Neural cell (in vitro differentiated cells): Measurements from ENCODE around the gene HSPB6. TPM values are rescaled to one million over a fixed set of nuclear protein-coding genes. Genes with fewer than 3 reads are reported as not detected.

Source experiments
- H2AFZ ChIP-seq: fragments of 200-600, 300-800 bp; sonication (generic), shearing (Covaris generic); 2 replicates; pipeline ENCODE4 v1.6.0; 2014; ENCODE audit warnings: low read depth, mild to moderate bottlenecking, antibody characterized with exemption, low read length, moderate library complexity
- H3F3A ChIP-seq: fragments of 200-600 bp; shearing (Covaris generic); 2 replicates; pipeline ENCODE4 v1.6.1; 2016; ENCODE audit warnings: mild to moderate bottlenecking, moderate library complexity, mixed read lengths, antibody characterized with exemption, low read length; ENCODE audit not compliant: insufficient read depth, poor library complexity, severe bottlenecking
- H3K27ac ChIP-seq: fragments of 200-600, 300-800 bp; sonication (generic), shearing (Covaris generic); 2 replicates; pipeline ENCODE4 v1.5.1; 2014; ENCODE audit warnings: mild to moderate bottlenecking, low read length, moderate library complexity
- H3K27me3 ChIP-seq: fragments of 300-800, 200-600 bp; sonication (generic), shearing (Covaris generic); 2 replicates; pipeline ENCODE4 v1.6.0; 2014; ENCODE audit warnings: mild to moderate bottlenecking, low read depth, low read length, moderate library complexity; ENCODE audit not compliant: insufficient read depth
- H3K36me3 ChIP-seq: fragments of 300-800, 200-600 bp; sonication (generic), shearing (Covaris generic); 2 replicates; pipeline ENCODE4 v1.5.1; 2014; ENCODE audit warnings: mild to moderate bottlenecking, antibody characterized with exemption, low read length, moderate library complexity; ENCODE audit not compliant: insufficient read depth
- H3K4me2 ChIP-seq: fragments of 300-800, 200-600 bp; sonication (generic), shearing (Covaris generic); 2 replicates; pipeline ENCODE4 v1.6.0; 2014; ENCODE audit warnings: mild to moderate bottlenecking, low read length
- H3K4me3 ChIP-seq: fragments of 300-800, 200-600 bp; sonication (generic), shearing (Covaris generic); 2 replicates; pipeline ENCODE4 v1.5.1; 2014; ENCODE audit warnings: mild to moderate bottlenecking, low read length, moderate library complexity
- H3K79me2 ChIP-seq: fragments of 200-600 bp; shearing (Covaris generic); replicated peaks from 2 replicates; pipeline ENCODE4 v1.6.0; 2014; ENCODE audit warnings: mild to moderate bottlenecking, low read length, moderate library complexity; ENCODE audit not compliant: insufficient read depth
- H3K9ac ChIP-seq: fragments of 300-800, 200-600 bp; sonication (generic), shearing (Covaris generic); 2 replicates; pipeline ENCODE4 v1.6.1; 2016; ENCODE audit warnings: mild to moderate bottlenecking, low read length, mixed read lengths
- H3K9me2 ChIP-seq: fragments of 200-600 bp; shearing (Covaris generic); 2 replicates; pipeline ENCODE4 v1.6.1; 2016; ENCODE audit warnings: mild to moderate bottlenecking, low read length, mixed read lengths; ENCODE audit not compliant: insufficient read depth
- H3K9me3 ChIP-seq: fragments of 200-600, 300-800 bp; sonication (generic), shearing (Covaris generic); 2 replicates; pipeline ENCODE4 v1.6.1; 2016; ENCODE audit warnings: mild to moderate bottlenecking, mixed run types, low read length, moderate library complexity, mixed read lengths
- H4K20me1 ChIP-seq: fragments of 200-600 bp; shearing (Covaris generic); 2 replicates; pipeline ENCODE4 v1.6.1; 2016; ENCODE audit warnings: mild to moderate bottlenecking, mixed run types; ENCODE audit not compliant: insufficient read depth
- CTCF ChIP-seq: fragments of 450-650 bp; IDR thresholded peaks from 2 replicates; pipeline ENCODE4 v1.5.1; 2014; ENCODE audit warnings: antibody characterized with exemption, mild to moderate bottlenecking, moderate library complexity; ENCODE audit not compliant: poor library complexity, severe bottlenecking
- EP300 ChIP-seq: fragments of 450-650 bp; conservative IDR thresholded peaks from 2 replicates; pipeline ENCODE4 v1.6.1; 2014; ENCODE audit warnings: antibody characterized with exemption, mild to moderate bottlenecking, moderate library complexity; ENCODE audit not compliant: poor library complexity, severe bottlenecking
- EZH2 ChIP-seq: fragments of 200-600, 300-800 bp; shearing (Covaris generic), sonication (generic); IDR thresholded peaks from 2 replicates; pipeline ENCODE4 v1.6.1; 2014; ENCODE audit warnings: antibody characterized with exemption, low read length, borderline replicate concordance, mild to moderate bottlenecking; ENCODE audit not compliant: insufficient read depth, poor library complexity, severe bottlenecking
- MXI1 ChIP-seq: fragments of 450-650 bp; conservative IDR thresholded peaks from 2 replicates; pipeline ENCODE4 v1.6.1; 2014; ENCODE audit warnings: antibody characterized with exemption, mild to moderate bottlenecking; ENCODE audit not compliant: poor library complexity, severe bottlenecking
- POLR2AphosphoS5 ChIP-seq: IDR thresholded peaks from 2 replicates; pipeline ENCODE4 v1.6.1; 2012
- RAD21 ChIP-seq: fragments of 450-650 bp; conservative IDR thresholded peaks from 2 replicates; pipeline ENCODE4 v1.6.1; 2014; ENCODE audit warnings: antibody characterized with exemption, mild to moderate bottlenecking, moderate library complexity
- REST ChIP-seq: IDR thresholded peaks from 2 replicates; pipeline ENCODE4 v1.6.1; 2012; ENCODE audit warnings: borderline replicate concordance
- SMC3 ChIP-seq: fragments of 450-650 bp; conservative IDR thresholded peaks from 2 replicates; pipeline ENCODE4 v1.6.1; 2014; ENCODE audit warnings: antibody characterized with exemption, mild to moderate bottlenecking, moderate library complexity; ENCODE audit not compliant: poor library complexity
- TAF1 ChIP-seq: IDR thresholded peaks from 2 replicates; pipeline ENCODE4 v1.6.1; 2012; ENCODE audit warnings: low read depth
- polyA plus RNA-seq: library from polyadenylated mRNA; depleted of rRNA; stranded (reverse); fragments of >200 nt; gene quantifications from 2 replicates; pipeline ENCODE4 v1.2.3, GENCODE V29; 2014

Gene HSPB6
- polyA plus RNA-seq, 1 donor from 2014 or later: not detected

DNA sequence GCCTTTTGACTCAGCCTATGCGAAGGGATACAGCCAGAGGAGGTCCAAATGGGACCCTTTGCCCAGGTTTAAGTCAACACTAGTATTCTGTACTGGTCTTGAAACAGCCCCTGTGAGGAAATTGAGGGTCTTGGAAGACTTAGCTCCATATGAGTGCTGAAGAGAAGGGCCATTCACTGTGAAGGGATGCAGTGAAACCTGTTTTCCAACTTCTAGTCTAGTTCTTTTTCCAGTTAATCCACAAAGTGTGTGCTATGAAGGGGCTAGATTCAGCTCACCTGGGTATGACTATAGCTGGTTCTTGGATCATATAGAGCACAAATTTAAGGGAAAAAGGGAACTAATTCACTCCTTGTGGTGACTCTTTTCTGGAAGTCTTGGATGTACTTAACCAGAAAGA, 48.4 kb downstream of the HSPB6 start:
- no peaks in the 10 kb centered on the region for H3K9me3 ChIP-seq
- H4K20me1 ChIP-seq: no peaks in the 10 kb centered on the region
- no peak overlapping the region for H2AFZ ChIP-seq
- no peaks in the 10 kb centered on the region for H3F3A ChIP-seq
- no peaks in the 10 kb centered on the region for H3K79me2 ChIP-seq
- no peaks in the 10 kb centered on the region for H3K9me2 ChIP-seq
- H3K4me2 ChIP-seq: no peak overlapping the region
- no peaks in the 10 kb centered on the region for H3K27me3 ChIP-seq
- H3K9ac ChIP-seq: no peak overlapping the region
- H3K27ac ChIP-seq: no peak overlapping the region
- no peak overlapping the region for H3K4me3 ChIP-seq
- H3K36me3 ChIP-seq: no peaks in the 10 kb centered on the region
- TF ChIP-seq EZH2: no peak
- TF ChIP-seq POLR2AphosphoS5: no peak
- TF ChIP-seq MXI1: no peak
- no peak for TF ChIP-seq REST
- TF ChIP-seq TAF1: no peak
- TF ChIP-seq SMC3: no peak
- no peak for TF ChIP-seq CTCF
- no peak for TF ChIP-seq RAD21
- TF ChIP-seq EP300: no peak

Other genes with a start within 250 kb of the HSPB6 start
- gene DMKN, start 243.4 kb downstream of the HSPB6 start, polyA plus RNA-seq: not detected in 2 replicates
- gene SBSN, start 228.7 kb downstream of the HSPB6 start, polyA plus RNA-seq: not detected in 2 replicates
- not detected in 2 replicates for gene GAPDHS, start 223.6 kb downstream of the HSPB6 start, polyA plus RNA-seq
- 106 and 108 TPM in 2 replicates for gene TMEM147, start 211.4 kb downstream of the HSPB6 start, polyA plus RNA-seq
- gene ATP4A, start 193.4 kb downstream of the HSPB6 start, polyA plus RNA-seq: 0.34 TPM in 1 of 2 replicates, not detected in the other
- gene PMIS2, start 170.9 kb downstream of the HSPB6 start, polyA plus RNA-seq: not detected in 2 replicates
- 13.1 and 14.4 TPM in 2 replicates for gene HAUS5, start 144.3 kb downstream of the HSPB6 start, polyA plus RNA-seq
- gene RBM42, start 128.0 kb downstream of the HSPB6 start, polyA plus RNA-seq: 58.5 and 73.5 TPM in 2 replicates
- gene ETV2, start 115.3 kb downstream of the HSPB6 start, polyA plus RNA-seq: 0.58 TPM in 1 of 2 replicates, not detected in the other
- 860 and 1,013 TPM in 2 replicates for gene COX6B1, start 108.7 kb downstream of the HSPB6 start, polyA plus RNA-seq
- gene UPK1A, start 90.5 kb downstream of the HSPB6 start, polyA plus RNA-seq: 0.26 TPM in 1 of 2 replicates, not detected in the other
- not detected in 2 replicates for gene ZBTB32, start 52.5 kb downstream of the HSPB6 start, polyA plus RNA-seq
- gene KMT2B, start 39.0 kb downstream of the HSPB6 start, polyA plus RNA-seq: 9.0 and 15.8 TPM in 2 replicates
- gene IGFLR1, start 14.6 kb downstream of the HSPB6 start, polyA plus RNA-seq: 4.6 and 7.2 TPM in 2 replicates
- 54.7 and 57.0 TPM in 2 replicates for gene U2AF1L4, start 11.6 kb downstream of the HSPB6 start, polyA plus RNA-seq
- gene PSENEN, start 11.4 kb downstream of the HSPB6 start, polyA plus RNA-seq: 46.2 and 46.7 TPM in 2 replicates
- gene LIN37, start 8.5 kb downstream of the HSPB6 start, polyA plus RNA-seq: 25.7 and 37.2 TPM in 2 replicates
- 1.2 and 1.5 TPM in 2 replicates for gene PROSER3, start 1.1 kb upstream of the HSPB6 start, polyA plus RNA-seq
- 20.5 and 46.0 TPM in 2 replicates for gene ARHGAP33, start 18.5 kb upstream of the HSPB6 start, polyA plus RNA-seq
- not detected in 2 replicates for gene PRODH2, start 55.8 kb upstream of the HSPB6 start, polyA plus RNA-seq
- gene NPHS1, start 95.5 kb upstream of the HSPB6 start, polyA plus RNA-seq: 0.05 and 2.8 TPM in 2 replicates
- 0.79 and 2.1 TPM in 2 replicates for gene KIRREL2, start 99.9 kb upstream of the HSPB6 start, polyA plus RNA-seq
- gene APLP1, start 111.5 kb upstream of the HSPB6 start, polyA plus RNA-seq: 390 and 407 TPM in 2 replicates
- gene NFKBID, start 143.5 kb upstream of the HSPB6 start, polyA plus RNA-seq: 6.2 and 6.8 TPM in 2 replicates
- not detected in 2 replicates for gene HCST, start 145.5 kb upstream of the HSPB6 start, polyA plus RNA-seq
- not detected in 2 replicates for gene TYROBP, start 151.3 kb upstream of the HSPB6 start, polyA plus RNA-seq
- gene LRFN3, start 179.3 kb upstream of the HSPB6 start, polyA plus RNA-seq: 10.1 and 11.1 TPM in 2 replicates
- gene SDHAF1, start 238.2 kb upstream of the HSPB6 start, polyA plus RNA-seq: 65.3 and 71.6 TPM in 2 replicates